Omental fat pad (tissue), 4 donors: ENCODE measurements around the gene USP22. TPM values are rescaled to one million over a fixed set of nuclear protein-coding genes. Genes with fewer than 3 reads are reported as not detected.
A peak's percentile ranks its signal among the peaks of the same experiment; 100 is the strongest.
"Not testable (repeated sequence)": the region's sequence is repeated elsewhere in the genome, so short reads cannot be mapped to it uniquely, and the experiment has no call there.

Experiments used
- ATAC-seq: fragments of 150-250 bp; one replicate; pipeline ENCODE4 v1.9.1; 2016; ENCODE audit warnings: mild to moderate bottlenecking, moderate library complexity; ENCODE audit not compliant: low FRiP score
- DNase-seq: peaks from one replicate; pipeline ENCODE4 v3.0.0-alpha.2; 2019; ENCODE audit warnings: low spot score
- CTCF ChIP-seq, 3 donors: fragments of 450-650 bp; IDR thresholded peaks; one replicate each; pipeline ENCODE4 v1.5.1; 2016 to 2017; ENCODE audit warnings: antibody characterized with exemption in 3 of 3, mild to moderate bottlenecking in 3 of 3, moderate library complexity in 2 of 3
- total RNA-seq, 4 donors: library from RNA; depleted of rRNA; stranded (reverse); fragments of >200 nt; gene quantifications; one replicate each; pipeline ENCODE4 v1.1.0, GENCODE V29; 2016

Gene USP22
- total RNA-seq, result 100 to 1,000 TPM in 3 of 4 donors, 10 to 100 TPM in 1; 99.1 to 121 (median 109) TPM

GRCh38 chr17:21042458-21043295, at the start of gene USP22:
USP22 (minus strand) TSS chr17:21043011; CDS start chr17:21042835, 176 bp downstream.
- ATAC-seq (peak; percentile 91), DNase-seq (no peak)
- no peak for TF ChIP-seq CTCF (IDR thresholded peaks at IDR 0.05)

- TF ChIP-seq CTCF (IDR thresholded peaks at IDR 0.05), result no peak
- no peak for ATAC-seq
- no peak for DNase-seq
These were observed 48.2 kb upstream of the USP22 start for GRCh38 chr17:21090902-21091618.

GRCh38 chr17:21089933-21090901, 47.4 kb upstream of the USP22 start:
- no peak for ATAC-seq
- no peak for DNase-seq
- TF ChIP-seq CTCF (IDR thresholded peaks at IDR 0.05), result no peak

GRCh38 chr17:21089145-21089544, 46.3 kb upstream of the USP22 start:
- no peak for TF ChIP-seq CTCF (IDR thresholded peaks at IDR 0.05)
- DNase-seq (no peak), ATAC-seq (no peak)

- DNase-seq (no peak), ATAC-seq (no peak)
- no peak for TF ChIP-seq CTCF (IDR thresholded peaks at IDR 0.05)
These were observed 42.9 kb upstream of the USP22 start for GRCh38 chr17:21085707-21086106.

GRCh38 chr17:21085280-21085679, 42.5 kb upstream of the USP22 start:
- DNase-seq, ATAC-seq: not testable (repeated sequence)

GRCh38 chr17:21082001-21082436, 39.2 kb upstream of the USP22 start:
- no peak for TF ChIP-seq CTCF (IDR thresholded peaks at IDR 0.05)
- DNase-seq, result no peak
- no peak for ATAC-seq
